Chondrocyte (in vitro differentiated cells): Measurements from ENCODE around the gene MRPS30. TPM values are rescaled to one million over a fixed set of nuclear protein-coding genes. Genes with fewer than 3 reads are reported as not detected.
"Not testable (repeated sequence)": the region's sequence is repeated elsewhere in the genome, so short reads cannot be mapped to it uniquely, and the experiment has no call there.

Source experiments
- DNase-seq: peaks from one replicate; pipeline ENCODE4 v3.0.0; 2021; ENCODE audit warnings: mixed read lengths, low spot score
- H3K27ac Mint-ChIP-seq: one replicate; pipeline ENCODE4 v1.8.0; 2021; ENCODE audit warnings: mild to moderate bottlenecking, moderate library complexity, mixed read lengths; ENCODE audit not compliant: unreplicated experiment
- H3K27me3 Mint-ChIP-seq: 2 replicates; pipeline ENCODE4 v1.8.0; 2021; ENCODE audit warnings: low read depth, mixed read lengths
- H3K36me3 Mint-ChIP-seq: 2 replicates; pipeline ENCODE4 v1.8.0; 2021; ENCODE audit warnings: low read depth, mixed read lengths
- H3K4me1 Mint-ChIP-seq: 2 replicates; pipeline ENCODE4 v1.8.0; 2021; ENCODE audit warnings: low read depth, mild to moderate bottlenecking, mixed read lengths
- H3K4me3 Mint-ChIP-seq: one replicate; pipeline ENCODE4 v1.8.0; 2021; ENCODE audit warnings: mild to moderate bottlenecking, moderate library complexity, mixed read lengths; ENCODE audit not compliant: unreplicated experiment
- H3K9me3 Mint-ChIP-seq: 2 replicates; pipeline ENCODE4 v1.8.0; 2021; ENCODE audit warnings: low read depth, mixed read lengths
- CTCF ChIP-seq: fragments of 200-600 bp; sonication (generic); IDR thresholded peaks from 2 replicates; pipeline ENCODE4 v1.5.0; 2021; ENCODE audit warnings: antibody characterized with exemption, mild to moderate bottlenecking, moderate library complexity
- long read RNA-seq: library from polyadenylated mRNA; stranded (forward); transcript quantifications from one replicate; pipeline ENCODE4 v2.0.0, GENCODE V29; 2021
- total RNA-seq: library from RNA; stranded (reverse); gene quantifications from 3 replicates; pipeline ENCODE4 v1.2.1, GENCODE V29; 2021

Gene MRPS30
- 30.3 to 38.9 TPM (median 32.0 TPM) in 3 replicates for total RNA-seq
- long read RNA-seq, transcript MRPS30-202 (5 exons, 1,678 nt): major isoform, 36 of 41 reads
- long read RNA-seq, partial matches to known transcripts: 3 of 41 reads
- long read RNA-seq, other reads (novel, unspliced or antisense): 1 of 41 reads

- peak; percentile 93 for DNase-seq
- Mint-ChIP-seq H3K4me3 (peak within 1 kb of the TSS; percentile 97), H3K9me3 (no peaks in the 10 kb centered on the region), H3K27me3 (peaks cover 2% of the 10 kb centered on the region), H3K27ac (peak within 1 kb of the TSS; percentile 97), H3K36me3 (peaks cover 5% of the 10 kb centered on the region), H3K4me1 (peaks cover 28% of the 10 kb centered on the region)
- peak; percentile 76 for TF ChIP-seq CTCF
Observed at GRCh38 chr5:44808435-44809214, at the start of gene MRPS30. MRPS30 (plus strand) TSS chr5:44808947; CDS start chr5:44808963, 16 bp downstream.

- DNase-seq: no peak
- peaks cover 2% of the 10 kb centered on the region for H3K4me1 Mint-ChIP-seq
- H3K27ac Mint-ChIP-seq: no peak overlapping the region
- H3K36me3 Mint-ChIP-seq: no peaks in the 10 kb centered on the region
- H3K9me3 Mint-ChIP-seq: no peaks in the 10 kb centered on the region
- H3K27me3 Mint-ChIP-seq: peaks cover 20% of the 10 kb centered on the region
- H3K4me3 Mint-ChIP-seq: no peak overlapping the region
- no peak for TF ChIP-seq CTCF
Observed at GRCh38 chr5:44769200-44769876, 39.4 kb upstream of the MRPS30 start.

- H3K9me3 Mint-ChIP-seq: no peaks in the 10 kb centered on the region
- DNase-seq: no peak
- no peak overlapping the region for H3K4me3 Mint-ChIP-seq
- no peak for TF ChIP-seq CTCF
- no peak overlapping the region for H3K27ac Mint-ChIP-seq
- peaks cover 20% of the 10 kb centered on the region for H3K27me3 Mint-ChIP-seq
- H3K36me3 Mint-ChIP-seq: no peaks in the 10 kb centered on the region
- H3K4me1 Mint-ChIP-seq: peaks cover 2% of the 10 kb centered on the region
Observed at GRCh38 chr5:44769877-44770209, 38.9 kb upstream of the MRPS30 start.

- Mint-ChIP-seq H3K36me3 (no peaks in the 10 kb centered on the region), H3K27ac (no peak overlapping the region), H3K27me3 (peaks cover 20% of the 10 kb centered on the region), H3K4me3 (no peak overlapping the region), H3K4me1 (peaks cover 2% of the 10 kb centered on the region), H3K9me3 (no peaks in the 10 kb centered on the region)
- TF ChIP-seq CTCF: no peak
- no peak for DNase-seq
Observed at GRCh38 chr5:44770780-44771717, 37.7 kb upstream of the MRPS30 start.

DNA sequence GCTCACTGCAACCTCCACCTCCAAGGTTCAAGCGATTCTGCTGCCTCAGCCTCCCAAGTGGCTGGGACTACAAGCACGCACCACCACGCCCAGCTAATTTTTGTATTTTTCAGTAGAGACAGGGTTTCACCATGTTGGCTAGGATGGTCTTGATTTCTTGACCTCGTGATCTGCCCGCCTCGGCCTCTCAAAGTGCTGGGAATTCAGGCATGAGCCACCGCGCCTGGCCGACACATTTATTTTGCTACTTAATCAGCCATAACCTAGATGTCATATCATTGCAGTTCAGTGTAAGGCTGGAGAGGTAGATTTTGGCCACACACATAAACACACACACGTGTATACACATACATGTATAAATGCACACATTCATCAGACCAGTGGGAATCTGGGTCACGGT lies 36.4 kb upstream of the MRPS30 start:
- H3K27me3 Mint-ChIP-seq: peaks cover 20% of the 10 kb centered on the region
- not testable (repeated sequence) for H3K4me3 Mint-ChIP-seq, DNase-seq, H3K4me1 Mint-ChIP-seq, H3K27ac Mint-ChIP-seq, H3K36me3 Mint-ChIP-seq, H3K9me3 Mint-ChIP-seq
